Measurements from ENCODE around the gene KMT2C.
"Not testable (repeated sequence)": the region's sequence is repeated elsewhere in the genome, so short reads cannot be mapped to it uniquely, and the experiment has no call there.

Gene KMT2C

GRCh38 chr7:152402384-152403250 is 33.2 kb downstream of the KMT2C start:
- DNase-seq (ENCODE audit: low spot score): no peak

DNA sequence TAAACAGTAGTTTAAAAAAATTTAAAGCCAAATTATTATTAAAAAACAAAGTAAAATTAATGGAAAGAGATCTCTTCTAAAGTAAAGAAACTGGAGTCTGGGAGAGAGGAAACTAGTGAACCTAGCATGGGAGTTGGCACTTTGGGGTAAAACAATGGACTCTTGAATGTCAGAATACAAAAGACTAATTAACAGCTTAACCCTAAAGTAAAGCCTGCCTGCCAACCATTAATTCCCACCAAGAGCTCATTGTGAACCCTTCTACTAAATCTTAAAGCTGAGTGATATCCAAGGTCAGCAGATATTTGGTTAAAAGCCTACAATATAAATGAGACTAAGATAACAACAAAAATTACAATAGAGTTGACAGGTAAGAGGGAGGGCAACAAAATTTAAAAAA is 36.5 kb downstream of the KMT2C start:
- no peak for DNase-seq (ENCODE audit: low spot score)

- no peak for DNase-seq (ENCODE audit: low spot score)
Observed at GRCh38 chr7:152395112-152395511, 40.7 kb downstream of the KMT2C start.

- not testable (repeated sequence) for DNase-seq (ENCODE audit: low spot score)
Observed at GRCh38 chr7:152394214-152394613, 41.6 kb downstream of the KMT2C start.

DNA sequence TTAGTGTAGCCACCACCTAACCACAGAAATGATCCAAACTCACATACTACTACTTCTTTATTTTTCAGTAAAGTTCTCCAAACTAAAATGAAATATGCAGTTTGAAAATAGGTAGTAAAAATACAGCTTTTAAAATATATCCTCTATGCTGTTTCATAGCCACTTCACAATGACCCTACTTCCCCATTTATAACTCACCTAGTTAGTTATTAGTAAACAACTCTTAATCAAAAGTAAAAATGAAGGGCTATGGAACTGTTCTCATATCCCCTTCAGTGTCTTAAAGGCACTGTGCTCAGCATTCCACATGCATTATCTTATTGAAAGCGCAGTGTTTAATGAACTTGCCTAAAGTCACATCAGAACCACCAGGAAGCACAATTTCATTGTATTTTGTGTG is 43.5 kb downstream of the KMT2C start:
- no peak for DNase-seq (ENCODE audit: low spot score)

DNA sequence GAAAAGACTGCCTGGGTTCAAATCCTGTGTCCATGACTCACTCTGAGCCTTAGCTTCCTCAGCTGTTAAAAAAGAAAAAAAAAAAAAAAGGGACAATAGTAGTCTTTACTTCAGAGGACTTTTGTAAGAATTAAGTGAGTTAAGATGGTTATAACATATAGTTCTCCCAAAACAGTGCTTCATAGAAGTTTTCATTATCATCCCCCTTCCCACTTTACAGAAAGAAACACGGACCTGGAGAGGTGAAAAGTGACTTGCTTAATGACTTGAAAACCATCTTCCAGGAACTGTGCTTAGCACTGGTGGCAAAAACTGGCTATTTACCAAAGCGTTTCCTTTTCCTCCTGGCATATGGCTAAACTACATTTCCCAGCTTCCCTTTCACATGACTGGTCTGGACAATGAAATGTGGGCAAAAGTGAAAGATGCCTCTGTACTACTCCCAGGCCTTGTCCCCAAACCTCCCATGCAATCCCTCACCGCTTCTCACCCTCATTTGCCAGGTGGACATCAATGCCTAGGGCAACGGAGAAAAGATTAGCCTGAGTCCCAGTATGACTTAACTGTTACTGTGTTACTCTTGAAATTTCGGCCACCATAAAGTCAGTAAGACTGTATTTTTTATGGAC is 49.6 kb downstream of the KMT2C start:
- not testable (repeated sequence) for DNase-seq (ENCODE audit: low spot score)

DNA sequence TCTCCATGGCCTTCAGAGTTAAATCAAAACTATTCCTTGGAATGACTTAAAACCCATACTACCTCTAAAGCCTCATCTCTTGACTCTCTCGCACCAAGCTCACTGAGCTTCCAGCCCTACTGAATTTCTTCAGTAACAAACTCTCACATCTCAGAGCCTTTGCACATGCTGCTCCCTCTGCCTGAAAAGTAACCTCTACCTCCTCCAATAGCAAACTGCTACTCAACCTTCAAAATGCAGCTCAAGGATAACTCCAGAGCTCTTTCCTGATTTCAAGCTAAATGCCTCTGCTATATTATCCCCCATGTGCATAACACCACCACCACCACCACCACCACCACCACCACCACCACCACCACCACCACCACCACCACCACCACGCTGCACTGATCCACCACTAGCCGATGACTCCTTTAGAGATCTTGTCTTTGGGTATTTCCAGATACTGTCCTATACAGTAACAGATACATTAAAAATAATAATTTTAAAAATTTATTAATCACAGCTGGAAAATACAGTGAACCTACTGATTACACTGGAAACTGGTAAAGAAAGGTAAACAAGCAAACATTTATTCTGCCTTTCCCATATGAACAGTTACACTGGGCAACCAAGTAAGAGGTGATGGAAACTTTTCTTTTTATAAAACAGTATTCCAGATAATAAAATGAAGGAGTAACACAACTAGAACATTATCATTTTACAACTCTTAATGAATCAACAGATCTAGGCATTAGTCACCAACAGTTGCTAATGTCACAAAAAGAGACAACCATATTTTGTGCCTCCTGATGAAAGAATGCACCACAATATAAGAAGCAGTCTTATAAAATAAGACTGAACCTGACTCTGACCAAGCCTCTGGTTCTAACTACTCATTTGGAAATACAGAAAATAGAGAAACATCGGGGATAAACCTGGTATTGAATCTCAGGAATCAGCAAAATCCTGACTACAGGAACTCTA is 51.3 kb downstream of the KMT2C start:
- not testable (repeated sequence) for DNase-seq (ENCODE audit: low spot score)

GRCh38 chr7:152383341-152384234 is 52.2 kb downstream of the KMT2C start:
- peak; percentile 40 for DNase-seq (ENCODE audit: low spot score)

DNA sequence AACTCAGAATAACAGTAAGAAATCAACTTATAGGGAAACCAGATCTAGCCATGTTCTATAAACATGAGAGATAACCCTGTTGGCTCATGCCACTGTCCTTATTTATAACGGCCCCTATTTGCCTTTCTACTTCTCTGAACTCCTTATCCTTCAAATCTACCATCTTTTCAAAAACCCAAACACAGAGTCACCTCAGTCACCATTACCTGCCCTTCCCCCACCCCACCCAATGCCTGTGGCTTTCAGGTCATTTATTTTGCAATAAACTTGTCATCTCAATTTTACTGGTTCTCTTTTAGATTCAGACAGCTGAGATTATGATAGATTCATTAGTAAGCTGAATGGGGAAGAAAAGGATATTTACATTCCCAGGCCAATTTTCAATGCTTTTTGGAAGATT is 53.6 kb downstream of the KMT2C start:
- DNase-seq (ENCODE audit: low spot score): no peak

DNA sequence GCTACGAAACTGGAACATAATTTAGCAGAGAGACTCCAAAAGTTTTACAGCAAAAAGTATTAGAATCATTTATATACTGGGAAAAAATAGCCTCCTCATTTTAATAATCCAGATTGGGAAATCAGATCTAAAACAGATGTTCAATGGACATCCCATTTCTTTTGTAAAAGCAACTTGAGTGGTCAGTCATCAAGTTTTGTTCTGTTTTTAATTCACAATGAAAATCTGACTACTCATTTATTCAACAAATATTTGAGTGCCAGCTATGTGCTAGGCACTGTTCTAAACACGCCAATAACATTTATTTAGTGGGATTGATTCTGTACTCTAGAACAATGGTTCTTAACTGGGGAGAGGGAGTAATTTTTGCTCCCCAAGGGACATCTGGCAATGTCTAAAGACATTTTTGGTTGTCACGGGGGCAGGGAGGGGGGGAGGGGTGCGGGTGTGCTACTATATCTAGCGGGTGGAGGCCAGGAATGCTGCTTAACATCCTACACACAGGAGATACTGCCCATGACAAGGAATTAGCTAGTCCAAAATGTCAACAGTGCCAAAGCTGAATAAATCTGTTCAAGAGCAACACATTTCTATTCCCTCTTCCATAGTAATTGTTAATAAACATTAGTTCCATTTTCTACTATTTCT is 54.7 kb downstream of the KMT2C start:
- not testable (repeated sequence) for DNase-seq (ENCODE audit: low spot score)

DNA sequence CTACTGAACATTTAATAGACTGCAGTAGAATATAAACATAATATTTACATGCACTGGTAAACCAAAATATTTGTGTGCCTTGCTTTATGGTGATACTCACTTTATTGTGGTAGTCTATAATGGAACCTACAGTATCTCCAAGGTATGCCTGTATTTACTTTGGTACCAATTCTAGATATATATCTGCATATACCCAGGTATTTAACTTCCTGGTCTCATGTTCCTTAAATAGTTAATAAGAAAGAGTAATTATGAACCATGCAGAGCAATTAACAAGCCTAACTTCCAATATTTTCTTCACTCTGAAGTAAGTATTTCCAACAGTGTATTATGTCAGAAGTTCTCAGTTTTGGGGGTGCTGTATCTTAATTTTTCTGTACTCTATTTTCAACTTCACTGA is 57.3 kb downstream of the KMT2C start:
- DNase-seq (ENCODE audit: low spot score): not testable (repeated sequence)

GRCh38 chr7:152376716-152377484 is 58.9 kb downstream of the KMT2C start:
- not testable (repeated sequence) for DNase-seq (ENCODE audit: low spot score)

- DNase-seq (ENCODE audit: low spot score): no peak
Observed at GRCh38 chr7:152370297-152370696, 65.5 kb downstream of the KMT2C start.

GRCh38 chr7:152369518-152369917 is 66.3 kb downstream of the KMT2C start:
- DNase-seq (ENCODE audit: low spot score): no peak

- DNase-seq (ENCODE audit: low spot score): no peak
Observed at GRCh38 chr7:152367170-152367569, 68.6 kb downstream of the KMT2C start.

GRCh38 chr7:152366662-152367061 is 69.1 kb downstream of the KMT2C start:
- DNase-seq (ENCODE audit: low spot score): no peak

DNA sequence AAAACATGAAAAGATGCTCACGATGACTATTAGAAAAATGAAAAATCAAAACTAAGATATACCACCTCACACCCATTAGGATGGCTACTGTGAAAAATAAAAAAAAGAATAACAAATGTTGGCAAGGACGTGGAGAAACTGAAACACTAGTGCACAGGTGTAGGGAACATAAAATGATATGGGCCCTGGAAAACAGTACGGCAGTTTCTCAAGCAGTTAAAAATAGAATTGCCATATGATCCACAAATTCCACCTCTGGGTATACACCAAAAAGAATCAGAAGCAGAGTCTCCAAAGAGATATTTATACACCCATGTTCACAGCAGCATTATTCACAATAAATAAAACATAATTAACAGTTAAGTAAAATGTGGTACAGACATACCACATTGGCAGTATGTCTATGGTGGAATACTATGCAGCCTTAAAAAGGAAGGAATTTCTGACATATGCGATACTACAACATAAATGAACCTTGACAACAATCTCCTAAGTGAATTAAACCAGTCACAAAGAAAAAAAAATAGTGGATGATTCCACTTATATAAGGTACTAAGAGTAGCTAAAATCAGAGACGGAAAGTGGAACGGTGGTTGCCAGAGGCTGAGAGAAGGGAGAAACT is 69.7 kb downstream of the KMT2C start:
- DNase-seq (ENCODE audit: low spot score): no peak

DNA sequence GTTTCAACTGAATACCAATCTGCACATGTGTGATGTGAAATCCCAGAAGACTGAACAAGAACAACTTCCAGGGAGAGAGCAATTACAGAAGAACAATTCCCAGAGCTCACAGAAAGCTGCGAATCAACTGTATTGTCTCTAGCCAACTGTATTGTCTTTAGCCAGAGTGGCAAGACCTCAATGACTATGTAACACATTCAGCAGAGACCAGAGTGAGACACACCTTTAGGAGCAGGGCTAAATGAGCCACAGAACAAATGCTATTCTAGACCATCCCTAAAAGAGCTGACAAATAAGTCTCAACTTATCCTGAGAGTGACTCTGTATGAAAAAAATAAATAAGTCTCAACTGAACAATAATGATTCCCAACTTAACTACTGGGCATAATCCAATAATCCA is 72.0 kb downstream of the KMT2C start:
- DNase-seq (ENCODE audit: low spot score): no peak

GRCh38 chr7:152362128-152362926 is 73.5 kb downstream of the KMT2C start:
- no peak for DNase-seq (ENCODE audit: low spot score)
